ENCODE data around the gene CLEC3B.
"Not testable (repeated sequence)": the region's sequence is repeated elsewhere in the genome, so short reads cannot be mapped to it uniquely, and the experiment has no call there.

CLEC3B gene

GRCh38 chr3:45071075-45071474 lies 45.0 kb downstream of the CLEC3B start:
- no peak for DNase-seq

- no peak for DNase-seq
Observed at GRCh38 chr3:45075821-45076625, 49.9 kb downstream of the CLEC3B start.

- DNase-seq = not testable (repeated sequence)
Observed at GRCh38 chr3:45078256-45078655, 52.2 kb downstream of the CLEC3B start.

- no peak for DNase-seq
Observed at GRCh38 chr3:45078910-45079522, 52.9 kb downstream of the CLEC3B start.

GRCh38 chr3:45079715-45080114 lies 53.6 kb downstream of the CLEC3B start:
- DNase-seq = no peak

GRCh38 chr3:45080824-45081223 lies 54.7 kb downstream of the CLEC3B start:
- no peak for DNase-seq

GRCh38 chr3:45081506-45082141 lies 55.5 kb downstream of the CLEC3B start:
- no peak for DNase-seq

GRCh38 chr3:45082142-45082538 lies 56.0 kb downstream of the CLEC3B start:
- no peak for DNase-seq

- no peak for DNase-seq
Observed at GRCh38 chr3:45083023-45083422, 56.9 kb downstream of the CLEC3B start.

- DNase-seq = no peak
Observed at GRCh38 chr3:45084361-45084760, 58.3 kb downstream of the CLEC3B start.

GRCh38 chr3:45084820-45085816 lies 59.0 kb downstream of the CLEC3B start:
- no peak for DNase-seq

Data from stimulated activated CD4-positive, alpha-beta T cell treated with anti-CD3 and anti-CD28 coated beads, Interleukin-1b, Interleukin-23, amount 100 ng/mL, for 48 hours (primary cell).